Measurements from ENCODE around the gene SSC4D. TPM values are rescaled to one million over a fixed set of nuclear protein-coding genes. Genes with fewer than 3 reads are reported as not detected.
A peak's percentile ranks its signal among the peaks of the same experiment; 100 is the strongest.
"Not testable (repeated sequence)": the region's sequence is repeated elsewhere in the genome, so short reads cannot be mapped to it uniquely, and the experiment has no call there.

Gene SSC4D
- 0.51 and 0.63 TPM in 2 replicates for total RNA-seq

DNA sequence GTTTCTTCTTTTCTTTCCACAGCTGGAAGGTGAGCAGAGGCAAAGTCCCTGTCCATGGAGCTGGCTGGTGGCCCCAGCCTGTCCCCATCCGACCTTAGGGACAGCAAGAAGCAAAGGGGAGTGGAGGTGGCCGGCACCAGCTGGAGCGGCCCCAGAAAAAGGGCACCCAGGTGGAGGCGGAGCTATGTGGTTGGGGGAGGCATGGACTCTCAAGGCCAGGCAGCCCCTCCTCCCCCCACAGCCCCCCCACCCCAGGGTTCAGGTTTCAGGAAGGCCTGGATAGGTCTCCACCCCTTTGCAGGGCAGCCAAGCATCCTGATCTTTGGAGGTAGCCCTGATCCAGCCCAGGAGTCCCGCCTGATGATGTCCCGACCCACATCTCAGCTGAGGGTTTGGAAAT, at the start of gene SSC4D:
TSS of gene SSC4D (minus strand) at position 161 of the 400 bp plus-strand sequence. CDS start 5,258 bp downstream, outside the sequence.
- no peak for DNase-seq (ENCODE audit: low read depth in 2 of 2)

DNA sequence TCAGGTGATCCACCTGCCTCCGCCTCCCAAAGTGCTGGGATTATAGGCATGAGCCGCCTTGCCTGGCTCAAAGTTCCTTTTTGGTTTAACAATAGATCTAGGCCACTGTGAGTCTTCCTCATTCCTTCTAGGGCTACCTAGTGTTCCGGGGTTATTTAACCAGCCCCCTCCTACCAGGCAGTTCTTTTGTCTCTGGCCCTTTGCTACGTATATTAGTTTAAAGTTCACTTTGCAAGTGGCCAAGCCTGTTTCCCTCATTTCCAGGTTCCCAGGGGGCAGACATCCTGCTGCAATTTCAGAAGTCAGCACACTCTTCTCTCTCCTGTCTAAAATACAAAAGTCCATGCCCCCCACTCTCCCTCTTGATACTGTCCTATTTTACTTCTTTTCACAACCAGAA, 49.0 kb upstream of the SSC4D start:
- not testable (repeated sequence) for DNase-seq (ENCODE audit: low read depth in 2 of 2)

DNA sequence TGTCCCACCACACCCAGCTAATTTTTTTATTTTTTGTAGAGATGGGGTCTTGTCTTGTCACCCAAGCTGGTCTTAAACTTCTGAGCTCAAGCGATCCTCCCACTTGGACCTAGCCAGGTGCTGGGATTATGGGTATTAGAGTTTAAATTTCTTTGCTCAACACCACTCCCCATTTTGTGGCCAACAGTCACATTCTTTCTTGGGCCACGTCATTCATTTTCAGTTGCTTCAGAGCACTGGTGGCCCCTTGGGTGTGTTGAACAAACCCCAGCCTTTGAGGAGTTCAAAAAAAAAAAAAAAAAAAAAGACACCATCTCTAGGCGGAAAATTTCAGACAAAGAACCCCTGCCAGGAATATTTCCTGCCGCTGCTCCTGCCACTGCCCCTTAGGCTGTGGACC, 47.5 kb upstream of the SSC4D start:
- not testable (repeated sequence) for DNase-seq (ENCODE audit: low read depth in 2 of 2)

DNA sequence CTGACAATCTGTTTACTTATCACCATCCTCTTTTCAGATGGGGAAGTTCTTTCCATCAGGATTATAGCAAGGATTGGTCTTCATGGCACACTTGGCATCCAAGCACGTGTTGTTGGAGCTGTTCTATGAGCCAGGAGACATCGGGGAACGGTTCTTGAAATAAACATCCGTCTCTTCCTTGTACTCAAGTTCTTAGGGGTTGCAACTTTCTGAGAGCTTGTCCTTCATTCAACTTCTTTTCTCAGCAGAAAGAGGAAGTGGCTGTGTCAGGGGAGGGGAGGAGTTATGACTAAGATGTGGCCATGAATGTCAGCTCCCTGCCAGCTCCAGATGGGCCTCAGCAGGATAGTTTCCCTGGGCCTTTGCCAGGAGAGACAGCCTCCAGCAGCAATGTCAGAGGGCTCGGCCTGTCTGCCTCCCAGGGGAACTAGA, 36.1 kb upstream of the SSC4D start:
- peak in 1 of 2 donors; percentile 53 for DNase-seq (ENCODE audit: low read depth in 2 of 2)

DNA sequence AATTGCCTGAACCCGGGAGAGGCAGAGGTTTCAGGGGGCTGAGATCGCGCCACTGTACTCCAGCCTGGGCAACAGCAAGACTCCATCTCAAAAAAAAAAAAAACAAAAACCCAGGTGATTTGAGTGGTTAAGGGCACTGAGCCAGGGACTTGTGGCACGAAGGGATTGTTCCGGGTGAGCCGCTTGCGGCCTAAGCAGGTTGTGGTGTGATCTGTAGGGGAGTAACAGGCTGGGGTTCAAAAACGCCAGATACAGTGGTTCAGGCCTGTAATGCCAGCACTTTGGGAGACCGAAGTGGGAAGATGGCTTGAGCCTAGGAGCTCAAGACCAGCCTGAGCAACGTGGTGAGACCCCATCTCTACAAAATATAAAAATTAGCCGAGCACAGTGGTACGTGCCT, 34.3 kb upstream of the SSC4D start:
- DNase-seq (ENCODE audit: low read depth in 2 of 2): not testable (repeated sequence)

DNA sequence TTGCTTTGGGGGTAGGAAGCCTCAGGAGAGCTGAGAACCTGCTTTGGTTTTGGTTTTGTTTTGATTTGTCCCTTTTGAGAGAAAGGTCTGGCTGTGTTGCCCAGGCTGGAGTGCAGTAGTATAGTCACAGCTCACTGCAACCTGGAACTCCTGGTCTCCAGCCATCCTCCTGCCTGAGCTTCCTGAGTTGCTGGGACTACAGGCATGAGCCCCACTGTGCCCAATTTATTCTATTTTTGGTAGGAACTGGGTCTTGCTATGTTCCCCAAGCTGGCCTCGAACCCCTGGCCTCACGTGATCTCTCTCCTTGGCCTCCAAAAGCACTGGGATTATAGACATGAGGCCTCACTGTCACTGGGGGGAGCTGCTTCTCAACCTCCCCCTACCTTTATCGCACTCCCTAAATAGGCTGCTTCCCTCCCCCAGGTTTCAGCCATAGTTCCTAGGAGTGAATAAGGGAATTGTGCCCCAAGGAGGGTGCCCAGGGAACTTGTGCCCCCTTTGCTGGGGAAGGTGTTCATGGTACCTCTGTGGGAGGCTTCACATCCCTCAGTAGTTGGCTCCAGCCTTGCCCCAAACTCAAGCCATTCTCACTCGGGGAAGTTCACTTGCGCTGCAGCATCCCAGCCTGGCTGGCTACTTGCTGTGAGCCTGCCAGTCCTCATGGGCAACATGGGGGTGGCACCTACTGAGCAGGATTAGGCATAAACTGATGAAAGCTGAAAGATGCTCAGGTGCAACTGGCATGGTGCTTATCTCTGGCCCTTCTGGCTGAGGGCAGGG, 33.4 kb upstream of the SSC4D start:
- not testable (repeated sequence) for DNase-seq (ENCODE audit: low read depth in 2 of 2)

DNA sequence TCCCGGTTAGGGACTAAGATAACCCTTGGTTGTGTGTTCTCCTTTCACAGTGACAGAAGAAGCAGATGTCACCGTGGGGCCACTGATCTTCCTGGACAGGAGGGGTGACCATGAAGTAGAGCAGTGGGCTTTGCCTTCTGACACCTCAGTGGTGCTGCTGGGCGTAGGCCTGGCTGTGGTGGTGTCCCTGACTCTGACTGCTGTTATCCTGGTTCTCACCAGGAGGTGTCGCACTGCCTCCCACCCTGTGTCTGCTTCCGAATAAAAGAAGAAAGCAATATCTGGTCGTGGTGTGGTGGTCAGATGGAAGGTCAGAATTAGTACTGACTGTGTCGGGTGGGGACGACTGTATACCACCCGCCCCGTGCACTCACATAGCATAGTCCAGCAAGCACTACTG, 32.3 kb upstream of the SSC4D start:
- not testable (repeated sequence) for DNase-seq (ENCODE audit: low read depth in 2 of 2)

DNA sequence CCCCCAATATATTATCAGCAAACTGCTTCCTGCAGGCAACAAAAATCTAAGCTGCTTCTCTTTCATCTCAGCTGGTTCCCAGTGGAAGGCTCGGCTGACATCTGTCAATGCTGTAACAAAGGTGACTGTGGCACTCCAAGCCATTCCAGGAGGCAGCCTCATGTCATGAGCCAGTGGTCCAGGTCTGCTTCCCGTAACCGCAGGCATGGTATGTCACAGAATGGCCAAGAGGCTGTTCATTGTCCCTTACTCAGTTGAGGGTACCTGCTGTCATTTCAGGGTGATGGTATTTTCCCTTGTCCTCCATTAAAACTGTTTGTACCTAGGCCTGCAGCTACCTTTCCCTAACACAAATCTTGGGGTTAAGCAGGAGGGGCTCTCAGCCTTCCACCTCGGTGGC, 30.9 kb upstream of the SSC4D start:
- DNase-seq (ENCODE audit: low read depth in 2 of 2): not testable (repeated sequence)

DNA sequence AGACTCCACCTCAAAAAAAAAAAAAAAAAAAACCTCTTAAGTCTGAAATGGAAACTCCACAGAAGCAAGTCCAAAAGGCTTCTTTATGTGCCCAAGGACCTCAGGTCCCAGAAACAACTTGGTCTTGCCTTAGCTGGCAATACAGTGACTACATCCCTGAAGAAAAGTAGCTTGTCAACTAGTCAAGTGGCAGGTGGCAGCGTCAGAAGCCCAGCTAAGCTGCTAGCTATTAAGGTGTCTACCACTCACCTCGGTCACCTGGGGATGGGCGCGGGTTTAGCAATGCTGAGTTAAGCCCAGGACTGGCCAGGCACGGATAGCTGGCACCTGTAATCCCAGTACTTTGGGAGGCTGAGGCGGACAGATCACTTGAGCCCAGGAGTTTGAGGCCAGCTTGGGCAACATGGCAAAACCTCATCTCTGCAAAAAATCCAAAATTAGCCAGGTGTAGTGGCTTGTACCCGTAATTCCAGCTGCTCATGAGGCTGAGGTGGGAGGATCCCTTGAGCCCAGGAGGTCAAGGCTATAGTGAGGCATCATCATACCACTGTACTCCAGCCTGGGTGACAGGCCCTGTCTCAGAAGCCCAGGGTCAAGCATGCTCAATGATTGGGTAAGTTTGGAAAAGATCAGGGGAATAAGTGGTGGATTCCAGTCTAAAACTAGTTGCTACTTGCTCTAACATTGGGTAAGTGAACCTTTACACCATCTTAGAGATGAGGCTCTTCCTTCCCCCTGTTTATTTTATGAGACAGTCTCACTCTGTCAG, 29.8 kb upstream of the SSC4D start:
- not testable (repeated sequence) for DNase-seq (ENCODE audit: low read depth in 2 of 2)

DNA sequence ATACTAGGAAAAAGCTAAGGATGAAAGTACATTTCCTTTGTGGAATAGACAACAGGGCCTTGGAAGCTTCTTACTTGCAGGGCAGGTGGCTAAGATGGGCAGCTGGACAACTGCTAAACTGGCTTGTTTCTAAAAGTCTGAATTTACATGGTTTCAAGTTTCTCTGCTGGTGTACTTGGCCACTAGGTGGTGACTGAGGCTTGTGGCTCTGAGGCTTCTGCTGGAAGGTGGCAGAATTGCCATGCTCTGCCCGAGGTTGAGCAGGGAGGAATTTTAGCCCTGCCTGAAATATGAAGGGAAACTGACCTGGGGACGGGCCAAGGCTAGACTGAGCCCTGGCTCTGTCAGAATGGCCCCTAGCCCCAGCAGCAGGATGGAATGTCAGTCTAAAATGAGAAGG, 28.4 kb upstream of the SSC4D start:
- peak; percentile 65 to 83 for DNase-seq (ENCODE audit: low read depth in 2 of 2)

DNA sequence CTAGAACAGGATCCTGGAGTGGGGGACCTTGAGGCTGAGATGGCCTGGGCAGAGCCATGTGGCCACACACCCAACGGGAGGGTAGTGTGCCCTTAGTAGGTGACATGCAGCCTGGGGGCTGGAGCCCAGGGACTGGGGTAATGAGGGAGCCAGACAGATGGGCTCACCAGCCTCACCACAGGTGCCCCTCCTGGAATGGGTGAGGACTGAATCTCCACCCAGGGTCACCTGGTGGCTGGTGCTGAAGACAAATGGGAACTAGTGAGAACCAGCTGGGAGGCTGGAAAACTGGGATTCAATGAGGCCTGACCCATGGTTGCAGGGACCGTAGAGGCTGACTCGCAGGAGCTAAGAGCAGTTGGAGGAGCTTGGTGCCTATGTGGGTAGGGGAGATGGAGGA, 21.3 kb upstream of the SSC4D start:
- DNase-seq (ENCODE audit: low read depth in 2 of 2): no peak

DNA sequence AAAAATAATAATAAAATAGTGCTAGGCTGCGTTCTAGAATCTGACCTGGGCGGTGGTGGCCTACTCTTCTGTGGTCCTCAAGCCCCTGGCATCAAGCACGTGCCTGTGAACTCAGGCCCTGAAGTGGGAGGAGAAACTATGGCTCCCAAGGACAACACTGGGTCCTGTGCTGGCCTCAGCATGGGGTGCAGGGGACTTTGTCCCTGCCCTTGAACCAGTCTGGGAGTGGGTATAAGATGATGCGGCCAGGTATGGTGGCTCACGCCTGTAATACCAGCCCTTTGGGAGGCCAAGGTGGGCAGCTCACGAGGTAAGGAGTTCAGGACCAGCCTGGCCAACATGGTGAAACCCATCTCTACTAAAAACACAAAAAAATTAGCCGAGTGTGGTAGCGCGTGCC, 20.7 kb upstream of the SSC4D start:
- DNase-seq (ENCODE audit: low read depth in 2 of 2): no peak

DNA sequence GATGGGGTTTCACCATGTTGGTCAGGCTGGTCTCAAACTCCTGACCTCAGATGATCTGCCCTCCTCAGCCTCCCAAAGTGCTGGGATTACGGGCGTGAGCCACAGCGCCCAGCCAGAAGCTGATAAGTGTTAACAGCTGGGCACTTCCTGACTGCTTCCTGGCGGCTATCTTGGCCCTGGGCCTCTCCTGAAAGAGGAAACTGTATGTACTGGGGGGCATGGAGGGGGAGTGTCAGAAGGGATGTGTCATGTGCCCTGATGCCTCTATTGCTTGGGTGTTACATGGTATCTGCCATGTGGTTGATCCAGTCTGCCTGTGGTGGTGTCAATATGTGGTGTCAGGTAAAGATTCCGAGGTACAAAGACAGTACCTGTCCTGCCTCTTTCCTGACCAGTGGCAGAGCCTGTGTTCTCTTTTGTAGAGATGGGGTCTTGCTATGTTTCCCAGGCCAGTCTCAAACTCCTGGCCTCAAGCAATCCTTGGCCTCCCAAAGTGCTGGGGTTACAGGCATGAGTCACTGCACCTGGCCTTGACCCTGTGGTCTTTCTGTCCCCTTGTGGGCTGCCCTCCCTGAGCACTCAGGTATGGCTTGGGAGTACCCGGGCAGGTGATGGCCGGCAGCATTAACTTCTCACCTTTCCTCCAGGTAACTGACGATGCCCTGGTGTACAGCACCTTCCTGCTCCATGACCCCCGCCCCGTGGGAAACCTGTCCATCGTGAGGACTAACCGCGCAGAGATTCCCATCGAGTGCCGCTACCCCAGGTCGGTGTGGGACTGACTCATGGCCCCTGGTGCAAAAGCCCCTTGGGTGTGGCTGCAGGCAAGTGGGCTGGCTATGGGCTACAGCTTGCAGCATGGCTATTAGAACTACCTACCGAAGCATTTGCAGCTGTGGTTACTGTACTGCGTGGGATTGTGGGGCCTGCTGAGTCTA, 19.6 kb upstream of the SSC4D start:
- peak; percentile 25 to 74 for DNase-seq (ENCODE audit: low read depth in 2 of 2)

DNA sequence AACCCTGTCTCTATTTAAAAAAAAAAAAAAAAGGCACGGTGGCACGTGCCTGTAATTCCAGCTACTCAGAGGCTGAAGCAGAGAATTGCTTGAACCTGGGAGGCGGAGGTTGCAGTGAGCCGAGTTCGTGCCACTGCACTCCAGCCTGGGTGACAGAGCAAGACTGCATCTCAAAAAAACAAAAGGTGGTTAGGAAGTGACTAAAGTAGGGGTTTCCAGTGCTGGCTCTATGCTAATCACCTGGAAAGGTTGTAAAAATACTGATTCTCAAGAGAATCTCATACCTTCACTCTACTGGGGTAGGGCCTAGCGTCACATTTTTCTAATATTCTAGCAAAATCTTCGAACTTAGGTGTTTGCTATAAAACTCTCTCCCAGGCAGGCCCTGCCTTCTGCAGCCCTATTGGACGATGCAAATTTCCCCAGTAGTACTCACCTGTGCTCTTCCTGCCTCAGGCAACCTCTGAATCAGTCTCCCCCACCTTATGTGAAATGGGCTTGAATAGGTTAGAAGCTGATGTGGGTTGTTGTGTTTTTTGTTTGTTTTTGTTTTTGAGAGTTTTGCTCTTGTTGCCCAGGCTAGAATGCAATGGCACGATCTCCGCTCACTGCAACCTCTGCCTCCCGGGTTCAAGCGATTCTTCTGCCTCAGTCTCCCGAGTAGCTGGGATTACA, 18.8 kb upstream of the SSC4D start:
- no peak for DNase-seq (ENCODE audit: low read depth in 2 of 2)

DNA sequence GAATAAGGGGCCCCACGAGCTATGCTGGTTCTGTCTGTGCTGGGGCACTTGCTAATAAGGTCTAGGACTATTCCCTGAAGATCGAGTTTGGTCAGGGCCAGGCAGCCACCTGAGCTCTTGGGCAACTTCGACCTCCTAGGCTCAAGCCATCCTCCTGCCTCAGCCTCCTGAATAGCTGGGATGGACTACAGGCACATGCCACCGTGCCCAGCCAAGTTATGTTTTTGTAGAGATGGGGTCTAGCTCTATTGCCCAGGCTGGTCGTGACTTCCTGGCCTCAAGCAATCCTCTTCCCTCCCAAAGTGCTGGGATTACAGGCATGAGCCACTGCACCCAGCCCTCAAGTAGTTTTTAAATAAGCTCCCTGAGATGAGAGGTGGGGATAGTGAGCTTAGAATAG, 18.1 kb upstream of the SSC4D start:
- DNase-seq (ENCODE audit: low read depth in 2 of 2): no peak

DNA sequence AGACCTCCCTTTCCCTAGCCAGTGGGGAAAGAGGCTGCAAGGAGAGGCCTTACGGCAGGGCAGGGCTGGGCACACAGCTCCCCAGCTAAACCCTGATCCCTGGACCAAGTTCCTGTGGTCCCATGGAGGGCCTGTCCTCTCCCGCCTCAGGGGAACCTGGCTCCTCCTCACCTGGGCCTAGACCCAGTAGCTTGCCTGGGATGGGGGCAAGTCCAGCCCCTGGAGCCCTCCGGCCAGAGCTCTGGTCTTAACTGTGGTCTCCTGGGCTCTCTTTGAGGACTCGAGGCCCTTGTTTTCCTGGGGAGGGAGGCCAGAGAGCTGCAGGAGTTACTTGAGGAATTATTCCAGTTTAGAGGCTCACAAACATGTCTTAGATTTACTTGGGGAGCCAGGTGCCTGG, 16.7 kb upstream of the SSC4D start:
- no peak for DNase-seq (ENCODE audit: low read depth in 2 of 2)

DNA sequence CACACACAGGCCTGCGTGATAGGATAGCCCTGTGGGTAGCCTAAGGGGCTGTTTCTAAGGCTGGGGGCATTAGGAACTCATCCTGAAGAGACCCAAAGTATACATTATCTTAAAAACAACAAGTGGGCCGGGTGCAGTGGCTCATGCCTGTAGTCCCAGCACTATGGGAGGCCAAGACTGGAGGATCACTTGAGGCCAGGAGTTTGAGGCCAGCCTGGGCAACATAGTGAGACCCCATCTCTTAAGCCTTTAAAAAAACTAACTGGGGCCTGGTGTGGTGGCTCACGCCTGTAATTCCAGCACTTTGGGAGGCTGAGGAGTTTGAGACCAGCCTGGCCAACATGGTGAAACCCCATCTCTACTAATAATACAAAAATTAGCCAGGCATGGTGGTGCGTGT, 16.1 kb upstream of the SSC4D start:
- not testable (repeated sequence) for DNase-seq (ENCODE audit: low read depth in 2 of 2)

DNA sequence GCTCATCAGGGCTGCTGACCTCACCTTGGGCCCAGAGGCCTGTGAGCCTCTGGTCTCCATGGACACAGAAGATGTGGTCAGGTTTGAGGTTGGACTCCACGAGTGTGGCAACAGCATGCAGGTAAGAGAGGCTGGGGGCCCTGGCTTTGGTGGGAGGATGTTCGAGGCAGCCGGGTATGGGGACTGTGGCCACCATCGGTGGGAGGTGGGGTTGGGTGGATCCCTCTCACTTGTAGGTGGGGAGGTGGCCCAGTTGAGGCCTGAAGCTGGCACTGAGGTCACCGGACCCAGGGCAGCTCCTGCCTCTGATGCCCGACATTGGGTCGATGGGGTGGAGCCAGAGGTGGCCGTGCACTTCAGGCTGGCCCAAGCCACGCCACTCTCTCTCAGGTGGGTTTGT, 15.7 kb upstream of the SSC4D start:
- DNase-seq (ENCODE audit: low read depth in 2 of 2): no peak

DNA sequence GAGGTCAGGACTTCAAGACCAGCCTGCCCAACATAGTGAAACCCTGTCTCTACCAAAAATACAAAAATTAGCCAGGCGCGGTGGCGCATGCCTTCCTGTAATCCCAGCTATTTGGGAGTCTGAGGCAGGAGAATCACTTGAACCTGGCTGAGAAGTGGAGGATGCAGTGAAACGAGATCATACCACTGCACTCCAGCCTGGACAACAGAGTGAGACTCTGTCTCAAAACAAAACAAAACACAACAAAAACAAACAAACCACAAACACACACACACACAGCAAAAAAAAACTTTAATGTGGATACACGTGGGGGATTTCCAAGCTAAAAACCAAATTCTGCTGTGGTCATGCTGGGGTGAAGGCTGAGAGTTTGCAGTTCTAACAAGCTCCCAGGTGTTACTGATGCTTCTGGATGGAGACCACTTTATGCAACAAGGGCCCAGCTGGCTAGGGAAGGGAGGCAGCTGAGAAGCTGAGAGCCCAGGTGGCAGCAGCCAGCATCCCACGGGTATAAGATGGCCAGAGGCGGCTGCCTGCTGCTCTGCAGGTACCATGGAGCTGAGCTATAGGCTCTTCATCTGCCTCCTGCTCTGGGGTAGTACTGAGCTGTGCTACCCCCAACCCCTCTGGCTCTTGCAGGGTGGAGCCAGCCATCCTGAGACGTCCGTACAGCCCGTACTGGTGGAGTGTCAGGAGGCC, 15.1 kb upstream of the SSC4D start, which contains the start of gene ZP3:
TSS of gene ZP3 (plus strand) at position 538 of the 699 bp plus-strand sequence. CDS start at position 553, 15 bp downstream.
- no peak for DNase-seq (ENCODE audit: low read depth in 2 of 2)

DNA sequence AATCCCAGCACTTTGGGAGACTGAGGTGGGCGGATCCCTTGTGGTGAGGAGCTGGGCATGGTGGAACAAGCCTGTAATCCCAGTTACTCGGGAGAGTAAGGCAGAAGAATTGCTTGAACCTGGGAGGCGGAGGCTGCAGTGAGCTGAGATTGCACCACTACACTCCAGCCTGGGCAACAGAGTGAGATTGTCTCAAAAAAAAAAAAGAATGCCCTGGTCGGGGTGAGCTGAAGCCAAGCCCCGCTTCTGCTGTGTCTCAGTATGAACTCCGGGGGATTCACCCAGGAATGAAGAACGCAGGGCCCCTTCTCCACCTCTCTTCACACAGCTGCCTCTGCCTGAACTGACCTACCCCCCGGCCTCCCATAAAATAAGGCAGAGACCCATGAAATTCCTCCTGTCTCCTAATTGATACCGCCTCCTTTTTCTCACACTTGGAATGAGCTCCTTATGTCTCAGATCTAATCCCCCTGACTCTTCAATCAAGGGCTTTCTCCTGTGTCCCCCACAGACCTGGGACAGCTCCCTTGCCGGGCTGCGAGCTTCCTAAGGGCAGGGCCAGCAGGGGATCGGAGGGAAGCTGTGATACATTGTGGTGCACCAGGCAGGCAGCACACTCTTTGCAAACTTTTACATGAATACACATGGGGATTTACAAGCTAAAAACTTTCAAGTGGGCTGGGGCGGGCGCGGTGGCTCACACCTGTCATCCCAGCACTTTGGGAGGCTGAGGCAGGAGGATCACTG, 14.3 kb upstream of the SSC4D start:
- no peak for DNase-seq (ENCODE audit: low read depth in 2 of 2)
